ENCODE data around the gene TRIM24.
"Not testable (repeated sequence)": the region's sequence is repeated elsewhere in the genome, so short reads cannot be mapped to it uniquely, and the experiment has no call there.

The TRIM24 gene

GRCh38 chr7:138499340-138499739 lies 39.3 kb downstream of the TRIM24 start:
- TF ChIP-seq POLR2A (IDR thresholded peaks at IDR 0.05; ENCODE audit: low read length) (no peak), GATA1 (IDR thresholded peaks at IDR 0.05; ENCODE audit: low read depth, low read length) (no peak)
- no peak for DNase-seq

GRCh38 chr7:138500303-138500702 lies 40.2 kb downstream of the TRIM24 start:
- not testable (repeated sequence) for DNase-seq

GRCh38 chr7:138500892-138501291 lies 40.8 kb downstream of the TRIM24 start:
- TF ChIP-seq GATA1 (IDR thresholded peaks at IDR 0.05; ENCODE audit: low read depth, low read length), result no peak
- no peak for TF ChIP-seq POLR2A (IDR thresholded peaks at IDR 0.05; ENCODE audit: low read length)
- peak in 1 of 2 experiments; percentile 36 for DNase-seq

- DNase-seq, result no peak
- TF ChIP-seq GATA1 (IDR thresholded peaks at IDR 0.05; ENCODE audit: low read depth, low read length), result no peak
- TF ChIP-seq POLR2A (IDR thresholded peaks at IDR 0.05; ENCODE audit: low read length), result no peak
Measured at GRCh38 chr7:138502023-138502767, 42.1 kb downstream of the TRIM24 start.

GRCh38 chr7:138505361-138505873 lies 45.4 kb downstream of the TRIM24 start:
- TF ChIP-seq GATA1 (IDR thresholded peaks at IDR 0.05; ENCODE audit: low read depth, low read length), result no peak
- no peak for TF ChIP-seq POLR2A (IDR thresholded peaks at IDR 0.05; ENCODE audit: low read length)
- DNase-seq, result no peak

GRCh38 chr7:138506764-138507163 lies 46.7 kb downstream of the TRIM24 start:
- TF ChIP-seq POLR2A (IDR thresholded peaks at IDR 0.05; ENCODE audit: low read length) (no peak), GATA1 (IDR thresholded peaks at IDR 0.05; ENCODE audit: low read depth, low read length) (no peak)
- no peak for DNase-seq

- no peak for DNase-seq
- TF ChIP-seq GATA1 (IDR thresholded peaks at IDR 0.05; ENCODE audit: low read depth, low read length) (no peak), POLR2A (IDR thresholded peaks at IDR 0.05; ENCODE audit: low read length) (no peak)
Measured at GRCh38 chr7:138510003-138510402, 49.9 kb downstream of the TRIM24 start.

GRCh38 chr7:138512092-138512858 lies 52.2 kb downstream of the TRIM24 start:
- no peak for DNase-seq

GRCh38 chr7:138512885-138513284 lies 52.8 kb downstream of the TRIM24 start:
- DNase-seq, result no peak
- TF ChIP-seq POLR2A (IDR thresholded peaks at IDR 0.05; ENCODE audit: low read length) (no peak), GATA1 (IDR thresholded peaks at IDR 0.05; ENCODE audit: low read depth, low read length) (no peak)

More at GRCh38 chr7:138512092-138512858, 52.2 kb downstream of the TRIM24 start:
- TF ChIP-seq GATA1 (IDR thresholded peaks at IDR 0.05; ENCODE audit: low read depth, low read length), result no peak
- no peak for TF ChIP-seq POLR2A (IDR thresholded peaks at IDR 0.05; ENCODE audit: low read length)

GRCh38 chr7:138513344-138513871 lies 53.3 kb downstream of the TRIM24 start:
- TF ChIP-seq GATA1 (IDR thresholded peaks at IDR 0.05; ENCODE audit: low read depth, low read length) (no peak), POLR2A (IDR thresholded peaks at IDR 0.05; ENCODE audit: low read length) (no peak)
- no peak for DNase-seq

GRCh38 chr7:138514044-138514443 lies 54.0 kb downstream of the TRIM24 start:
- no peak for TF ChIP-seq GATA1 (IDR thresholded peaks at IDR 0.05; ENCODE audit: low read depth, low read length)
- TF ChIP-seq POLR2A (IDR thresholded peaks at IDR 0.05; ENCODE audit: low read length), result no peak

GRCh38 chr7:138515001-138515528 lies 55.0 kb downstream of the TRIM24 start:
- DNase-seq, result no peak
- no peak for TF ChIP-seq POLR2A (IDR thresholded peaks at IDR 0.05; ENCODE audit: low read length)
- no peak for TF ChIP-seq GATA1 (IDR thresholded peaks at IDR 0.05; ENCODE audit: low read depth, low read length)

More at GRCh38 chr7:138514044-138514443, 54.0 kb downstream of the TRIM24 start:
- no peak for DNase-seq

- no peak for DNase-seq
- TF ChIP-seq POLR2A (IDR thresholded peaks at IDR 0.05; ENCODE audit: low read length) (no peak), GATA1 (IDR thresholded peaks at IDR 0.05; ENCODE audit: low read depth, low read length) (no peak)
Measured at GRCh38 chr7:138519061-138519798, 59.2 kb downstream of the TRIM24 start.
